ENCODE results near the gene CGNL1. TPM values are rescaled to one million over a fixed set of nuclear protein-coding genes. Genes with fewer than 3 reads are reported as not detected.

CGNL1 gene
- total RNA-seq, 1 donor from 2014 or later = 3.5 TPM

DNA sequence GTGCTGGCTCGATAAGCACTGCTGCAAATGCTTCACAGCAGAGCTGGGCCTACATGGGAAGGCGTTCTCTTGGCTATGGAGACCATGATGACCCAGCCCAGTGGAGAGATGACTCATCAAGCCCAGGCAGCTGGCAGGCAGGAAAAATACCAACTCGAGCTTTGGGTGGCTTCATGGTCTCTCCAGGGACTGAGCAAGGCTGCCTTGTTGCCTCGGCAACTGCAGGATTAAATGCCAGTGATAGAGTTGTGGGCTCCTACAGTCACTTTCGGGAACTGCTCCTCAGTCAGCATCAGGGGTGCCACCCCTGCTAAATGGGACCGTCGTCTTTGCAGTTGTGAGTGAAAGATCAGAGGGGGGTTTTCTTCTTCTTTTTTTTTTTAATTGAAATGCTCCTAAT lies 160.8 kb downstream of the CGNL1 start:
- peak in 2 of 3 experiments; percentile 45 to 46 for TF ChIP-seq CTCF (IDR thresholded peaks at IDR 0.05)
- DNase-seq (ENCODE audit: low spot score in 2 of 2) = peak; percentile 65 to 94

DNA sequence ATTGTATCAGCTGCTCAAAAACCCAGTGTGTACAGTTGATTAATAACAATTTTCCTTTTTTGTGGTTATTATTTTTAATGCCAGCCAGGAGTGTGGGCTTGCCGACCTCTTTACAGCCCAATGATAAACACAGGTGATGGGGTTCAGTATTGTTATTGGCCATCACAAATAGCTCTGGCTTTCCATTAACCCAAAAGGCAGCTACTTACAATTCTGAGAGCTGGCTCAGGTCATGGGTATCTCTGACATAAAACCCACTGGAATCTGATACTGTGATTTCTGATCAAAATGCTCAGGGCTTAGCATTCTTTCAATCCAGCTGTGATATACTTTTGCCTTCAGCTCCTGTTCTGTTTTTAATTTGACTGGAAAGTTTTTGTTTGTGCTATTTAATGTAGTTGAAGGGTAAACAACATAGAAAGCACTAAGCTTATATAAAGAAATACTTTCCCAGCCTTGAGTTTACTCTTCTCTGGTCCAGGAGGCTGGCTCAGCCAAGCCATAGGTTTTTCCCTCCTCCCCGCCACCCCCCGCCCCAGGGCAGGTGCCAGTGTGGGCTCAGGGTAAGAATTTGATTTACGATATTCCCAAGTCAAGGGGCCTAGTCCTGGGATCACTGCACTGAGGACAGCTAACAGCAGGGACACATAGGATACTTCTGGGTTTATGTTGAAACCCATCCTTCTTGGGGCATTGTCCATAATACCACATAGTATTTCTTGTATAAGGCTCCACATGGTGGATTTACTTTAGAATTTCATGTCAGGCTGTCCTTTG lies 161.4 kb downstream of the CGNL1 start:
- intact Hi-C loops (cut with DNase I) = loop anchor here (5.0 to 10.0 kb wide), 3 partner anchors 390 to 1043 kb away; partner anchors contain the start of gene TCF12
- DNase-seq (ENCODE audit: low spot score in 2 of 2) = no peak

More for the DNA sequence above, 160.8 kb downstream of the CGNL1 start:
- no peak overlapping the region for H3K4me3 ChIP-seq
- no peaks in the 10 kb centered on the region for H3K9me3 ChIP-seq
- peaks cover 4 to 21% of the 10 kb centered on the region in 2 donors for H3K4me1 ChIP-seq
- intact Hi-C loops (cut with DNase I) = loop anchor here (5.0 to 10.0 kb wide), 3 partner anchors 390 to 1042 kb away; partner anchors contain the start of gene TCF12
- no peaks in the 10 kb centered on the region for H3K36me3 ChIP-seq
- no peaks in the 10 kb centered on the region for H3K27me3 ChIP-seq
- peak overlapping the region in 1 of 2 donors; percentile 47 for H3K27ac ChIP-seq

GRCh38 chr15:57538265-57538529 lies 161.9 kb downstream of the CGNL1 start:
- intact Hi-C loops (cut with DNase I) = loop anchor here (5.0 to 10.0 kb wide), 3 partner anchors 391 to 1043 kb away; partner anchors contain the start of gene TCF12
- no peak for TF ChIP-seq CTCF (IDR thresholded peaks at IDR 0.05)
- Histone ChIP-seq H3K4me3 (no peak overlapping the region), H3K27ac (no peak overlapping the region), H3K36me3 (no peaks in the 10 kb centered on the region), H3K4me1 (peaks cover 4 to 21% of the 10 kb centered on the region in 2 donors), H3K9me3 (no peaks in the 10 kb centered on the region), H3K27me3 (no peaks in the 10 kb centered on the region)
- DNase-seq (ENCODE audit: low spot score in 2 of 2) = no peak

More for the DNA sequence above, 161.4 kb downstream of the CGNL1 start:
- H3K27ac ChIP-seq = peak overlapping the region in 1 of 2 donors; percentile 47
- TF ChIP-seq CTCF (IDR thresholded peaks at IDR 0.05) = no peak
- no peaks in the 10 kb centered on the region for H3K36me3 ChIP-seq
- no peaks in the 10 kb centered on the region for H3K27me3 ChIP-seq
- no peaks in the 10 kb centered on the region for H3K9me3 ChIP-seq
- H3K4me3 ChIP-seq = no peak overlapping the region
- peaks cover 4 to 21% of the 10 kb centered on the region in 2 donors for H3K4me1 ChIP-seq

DNA sequence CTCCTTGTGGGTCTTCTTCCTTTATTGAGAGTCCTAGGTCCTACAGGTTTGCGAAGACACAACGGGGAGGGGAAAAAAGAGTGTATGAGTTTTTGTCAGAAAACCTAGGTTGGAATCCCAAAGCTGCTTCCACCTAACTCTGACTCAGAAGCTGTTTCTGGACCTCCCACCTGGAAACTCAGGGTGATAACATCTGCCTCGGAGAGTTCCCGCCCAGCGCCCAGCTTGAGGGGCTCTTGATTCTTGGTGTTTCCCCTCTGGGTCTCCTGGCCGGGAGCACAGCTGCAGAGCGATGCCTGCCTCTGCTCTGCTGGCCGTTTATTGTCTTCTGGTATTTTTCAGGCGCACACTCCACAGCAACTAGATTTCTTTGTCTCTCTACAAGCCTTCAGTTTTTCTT lies 162.5 kb downstream of the CGNL1 start:
- no peak for TF ChIP-seq CTCF (IDR thresholded peaks at IDR 0.05)
- Histone ChIP-seq H3K36me3 (peaks cover 0 to 2% of the 10 kb centered on the region in 2 donors), H3K9me3 (no peaks in the 10 kb centered on the region), H3K4me3 (no peak overlapping the region), H3K27ac (no peak overlapping the region), H3K4me1 (peaks cover 4 to 21% of the 10 kb centered on the region in 2 donors), H3K27me3 (no peaks in the 10 kb centered on the region)
- intact Hi-C loops (cut with DNase I) = loop anchor here (5.0 to 10.0 kb wide), 3 partner anchors 392 to 1044 kb away; partner anchors contain the start of gene TCF12
- DNase-seq (ENCODE audit: low spot score in 2 of 2) = no peak

GRCh38 chr15:57540211-57540610 lies 163.9 kb downstream of the CGNL1 start:
- DNase-seq (ENCODE audit: low spot score in 2 of 2) = no peak
- no peaks in the 10 kb centered on the region for H3K9me3 ChIP-seq
- no peaks in the 10 kb centered on the region for H3K27me3 ChIP-seq
- no peak overlapping the region for H3K4me3 ChIP-seq
- H3K27ac ChIP-seq = no peak overlapping the region
- intact Hi-C loops (cut with DNase I) = no loop called here
- H3K4me1 ChIP-seq = peaks cover 4 to 14% of the 10 kb centered on the region in 2 donors
- peaks cover 0 to 16% of the 10 kb centered on the region in 2 donors for H3K36me3 ChIP-seq
- no peak for TF ChIP-seq CTCF (IDR thresholded peaks at IDR 0.05)
